GM20000 (cell line): Measurements from ENCODE around the gene KLHDC9.

Experiments used
- DNase-seq: peaks from one replicate; pipeline ENCODE4 v3.0.0; 2012; ENCODE audit warnings: low spot score
- TF ChIP-seq, protein P1 (sequence below): IDR thresholded peaks from 2 replicates; pipeline ENCODE4 v1.5.1; 2012; ENCODE audit warnings: mild to moderate bottlenecking, control low read depth; ENCODE audit errors: extremely low read depth, missing control alignments

Gene KLHDC9

DNA sequence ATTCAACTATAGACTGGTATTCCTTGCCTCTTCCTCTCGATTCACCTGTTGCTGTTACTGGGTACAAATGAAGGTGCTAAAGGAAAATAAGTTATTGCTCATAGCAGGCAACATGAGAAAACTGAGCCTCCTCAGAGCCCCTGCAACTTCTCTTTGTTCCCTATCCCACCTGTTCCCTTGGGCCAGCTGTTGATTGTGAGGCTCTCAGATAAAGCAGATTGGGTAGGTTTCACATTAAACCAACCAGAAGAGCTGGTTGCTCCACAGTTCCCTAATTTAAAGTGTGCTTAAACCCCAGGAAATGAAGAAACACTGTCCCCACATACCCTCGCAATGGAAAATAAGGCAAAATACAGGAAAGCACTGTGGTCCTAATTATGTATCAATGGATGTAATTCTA is 29.5 kb downstream of the KLHDC9 start:
- no peak for DNase-seq
- TF ChIP-seq, protein P1, sequence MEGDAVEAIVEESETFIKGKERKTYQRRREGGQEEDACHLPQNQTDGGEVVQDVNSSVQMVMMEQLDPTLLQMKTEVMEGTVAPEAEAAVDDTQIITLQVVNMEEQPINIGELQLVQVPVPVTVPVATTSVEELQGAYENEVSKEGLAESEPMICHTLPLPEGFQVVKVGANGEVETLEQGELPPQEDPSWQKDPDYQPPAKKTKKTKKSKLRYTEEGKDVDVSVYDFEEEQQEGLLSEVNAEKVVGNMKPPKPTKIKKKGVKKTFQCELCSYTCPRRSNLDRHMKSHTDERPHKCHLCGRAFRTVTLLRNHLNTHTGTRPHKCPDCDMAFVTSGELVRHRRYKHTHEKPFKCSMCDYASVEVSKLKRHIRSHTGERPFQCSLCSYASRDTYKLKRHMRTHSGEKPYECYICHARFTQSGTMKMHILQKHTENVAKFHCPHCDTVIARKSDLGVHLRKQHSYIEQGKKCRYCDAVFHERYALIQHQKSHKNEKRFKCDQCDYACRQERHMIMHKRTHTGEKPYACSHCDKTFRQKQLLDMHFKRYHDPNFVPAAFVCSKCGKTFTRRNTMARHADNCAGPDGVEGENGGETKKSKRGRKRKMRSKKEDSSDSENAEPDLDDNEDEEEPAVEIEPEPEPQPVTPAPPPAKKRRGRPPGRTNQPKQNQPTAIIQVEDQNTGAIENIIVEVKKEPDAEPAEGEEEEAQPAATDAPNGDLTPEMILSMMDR: no peak

DNA sequence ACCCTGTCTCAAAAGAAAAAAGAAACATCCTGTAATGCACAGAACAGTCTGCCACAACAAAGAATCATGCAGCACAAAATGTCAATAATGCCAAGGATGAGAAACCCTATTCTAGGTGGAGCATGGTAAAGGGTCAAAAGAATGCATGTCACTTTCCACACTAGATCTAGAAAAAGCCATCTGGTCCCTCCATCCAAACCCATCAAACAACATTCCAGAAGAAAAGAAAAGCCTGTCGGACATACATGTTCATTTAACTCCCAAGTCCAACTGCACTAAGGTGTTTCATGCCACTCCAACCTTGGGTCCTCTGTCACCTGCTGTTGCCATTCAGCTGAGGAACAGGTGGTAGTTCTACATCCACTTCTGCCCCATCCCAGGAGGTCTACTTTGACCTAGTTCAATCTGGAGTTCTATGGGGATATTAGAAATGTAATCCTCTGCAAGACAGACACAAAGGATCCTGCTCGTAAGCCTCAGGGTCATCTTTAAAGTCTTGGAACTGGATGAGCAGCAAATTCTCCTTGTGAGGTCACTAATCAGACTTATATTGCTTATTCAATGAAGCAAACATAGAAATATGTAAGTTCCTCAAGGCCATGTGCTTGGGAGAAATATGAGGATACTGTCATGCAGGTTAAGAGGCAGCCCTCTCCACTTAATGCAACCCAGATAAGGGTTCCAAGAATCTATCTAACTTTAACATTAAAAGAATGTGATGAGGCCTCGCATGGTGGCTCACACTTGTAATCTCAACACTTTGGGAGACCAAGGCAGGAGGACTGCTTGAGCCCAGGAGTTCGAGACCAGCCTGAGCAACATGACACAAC is 30.6 kb downstream of the KLHDC9 start:
- TF ChIP-seq, protein P1: no peak
- DNase-seq: no peak

DNA sequence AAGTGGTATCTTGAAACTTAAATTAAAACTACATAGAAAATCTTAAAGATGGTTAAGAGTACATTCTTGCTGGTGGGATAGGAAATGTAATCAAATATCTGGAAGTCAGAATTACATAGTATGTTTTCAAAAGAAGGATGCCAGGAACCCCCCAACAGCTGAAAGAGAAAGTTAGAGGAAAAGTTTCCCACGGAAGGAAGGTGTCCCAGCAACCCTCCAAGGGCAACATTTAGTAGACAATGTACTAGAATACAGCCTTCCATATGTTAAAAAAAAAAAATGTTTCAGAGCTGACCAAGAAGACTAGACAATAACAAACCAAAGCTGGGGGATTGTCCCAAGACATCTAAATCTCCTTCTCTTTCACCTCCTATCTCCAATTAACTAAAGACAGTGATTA is 32.1 kb downstream of the KLHDC9 start:
- TF ChIP-seq, protein P1: no peak
- DNase-seq: no peak

DNA sequence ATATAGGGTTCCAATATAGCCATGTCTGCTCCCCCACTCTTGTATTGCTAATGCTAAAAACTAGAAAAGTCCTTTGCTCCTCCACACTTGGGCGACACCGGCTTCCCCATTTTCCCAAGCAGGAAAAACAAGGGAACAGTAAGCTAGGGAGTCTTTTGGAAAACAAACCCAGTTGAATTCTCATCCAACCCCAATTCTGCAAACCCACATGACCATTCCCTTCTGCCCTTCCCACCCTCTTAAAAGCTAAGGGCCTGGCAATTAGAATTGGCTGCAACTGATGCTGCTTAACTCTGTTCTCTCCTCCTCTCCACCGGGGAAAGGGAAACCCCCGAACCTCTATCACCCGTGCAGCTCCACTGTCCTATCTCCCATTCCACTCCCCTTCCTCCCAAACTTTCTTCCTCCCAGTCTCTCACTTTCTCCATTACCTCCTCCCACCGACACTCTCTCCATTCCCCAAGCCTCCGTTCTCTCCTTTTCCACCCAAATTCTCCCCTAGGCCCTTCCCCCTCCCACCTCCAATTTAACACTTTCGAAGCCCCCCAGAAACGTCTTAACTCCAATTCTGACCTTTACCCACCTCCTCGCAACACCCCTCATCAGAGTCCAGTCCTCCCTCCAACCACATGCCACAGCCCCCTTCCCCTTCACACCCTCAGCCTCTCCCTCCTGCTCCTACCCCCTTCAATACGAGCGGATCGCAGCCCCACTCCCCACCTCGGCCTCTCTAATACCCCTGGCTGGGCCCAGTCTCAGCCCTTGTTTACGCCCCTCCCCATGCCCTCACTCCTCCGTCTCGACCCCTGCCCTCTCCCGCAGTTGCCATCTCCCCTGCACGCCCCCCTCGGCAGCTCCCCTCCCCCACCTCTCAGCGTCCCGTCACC is 33.6 kb downstream of the KLHDC9 start:
- DNase-seq: peak; percentile 49
- TF ChIP-seq, protein P1: no peak

DNA sequence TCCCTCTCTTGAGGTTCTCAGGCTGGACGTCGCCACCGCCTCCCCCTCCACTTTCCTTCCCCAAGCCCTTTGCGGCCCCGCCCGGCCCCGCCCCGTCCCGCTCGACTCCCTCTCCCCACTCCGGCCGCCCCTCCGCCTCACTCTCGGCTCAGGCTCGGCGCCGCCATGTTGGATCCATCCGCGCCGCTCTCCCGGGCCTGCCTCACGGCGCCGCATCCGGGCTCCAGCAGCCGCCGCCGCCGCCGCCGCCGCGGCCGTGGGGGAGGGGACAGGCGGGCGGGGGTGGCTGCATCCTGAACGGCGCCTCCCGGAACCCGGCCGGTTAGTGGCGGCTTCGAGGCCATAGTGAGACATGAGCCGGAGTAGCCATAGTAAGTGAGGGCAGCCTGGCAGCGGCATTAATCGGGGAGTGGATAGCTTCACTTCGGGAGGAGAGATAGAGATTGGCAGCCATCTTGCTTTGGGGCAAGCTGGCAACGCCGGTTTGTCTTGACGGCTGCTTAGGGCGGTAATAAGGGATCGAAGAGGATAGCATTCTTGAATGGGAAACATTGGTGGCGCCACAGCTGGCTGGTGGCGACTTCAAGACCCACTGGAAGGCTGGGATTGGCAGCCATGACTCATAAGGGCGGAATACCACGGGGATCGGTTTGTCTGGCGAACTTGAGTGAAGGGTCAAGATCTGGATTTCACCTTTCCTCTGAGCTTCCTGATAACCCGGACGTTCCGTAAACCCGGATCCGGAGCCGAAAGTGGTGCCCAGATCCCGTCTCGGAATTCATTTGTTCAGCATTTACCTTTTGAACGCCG is 34.5 kb downstream of the KLHDC9 start, which contains the start of gene DEDD:
Gene DEDD, minus strand, starts transcription at position 258 of the 810 bp plus-strand sequence. CDS start 8,205 bp downstream, outside the sequence.
- peak; percentile 96 for DNase-seq
- TF ChIP-seq, protein P1: no peak

DNA sequence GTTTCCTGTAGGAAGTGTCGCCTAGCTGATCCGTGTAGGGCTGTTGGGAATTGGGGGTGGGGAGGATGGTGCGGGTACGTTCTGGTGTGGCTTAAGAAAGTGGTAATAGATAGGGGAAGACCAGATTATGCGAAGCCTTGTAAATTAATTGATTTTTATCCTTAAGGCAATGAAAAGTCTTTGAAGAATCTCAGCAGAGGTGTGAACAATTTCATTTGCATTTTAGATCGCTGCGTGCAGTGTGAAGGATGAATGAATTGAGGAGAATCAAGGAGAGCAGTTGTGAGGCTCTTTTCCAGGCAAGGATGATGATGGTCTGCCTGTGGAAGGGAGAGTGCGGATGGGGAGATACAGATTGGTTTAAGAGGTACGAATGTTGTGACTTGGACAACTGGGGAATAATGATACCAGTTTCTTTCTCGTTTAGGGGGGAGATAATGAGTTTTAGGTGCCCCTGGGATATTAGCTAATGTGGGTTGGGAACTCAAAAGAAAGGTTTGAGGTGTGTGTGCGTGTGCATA is 35.1 kb downstream of the KLHDC9 start:
- TF ChIP-seq, protein P1: no peak
- DNase-seq: no peak
